Stimulated activated CD4-positive, alpha-beta T cell treated with anti-CD3 and anti-CD28 coated beads, Interleukin-1b, Interleukin-23, amount 100 ng/mL, for 4 hours (primary cell): ENCODE data around the gene RNF10.
"Not testable (repeated sequence)": the region's sequence is repeated elsewhere in the genome, so short reads cannot be mapped to it uniquely, and the experiment has no call there.

Source experiments
- DNase-seq, 2 donors: peaks; one replicate each; pipeline ENCODE4 v3.0.0-alpha.2; 2020; ENCODE audit warnings: low read depth in 2 of 2

RNF10 gene

DNA sequence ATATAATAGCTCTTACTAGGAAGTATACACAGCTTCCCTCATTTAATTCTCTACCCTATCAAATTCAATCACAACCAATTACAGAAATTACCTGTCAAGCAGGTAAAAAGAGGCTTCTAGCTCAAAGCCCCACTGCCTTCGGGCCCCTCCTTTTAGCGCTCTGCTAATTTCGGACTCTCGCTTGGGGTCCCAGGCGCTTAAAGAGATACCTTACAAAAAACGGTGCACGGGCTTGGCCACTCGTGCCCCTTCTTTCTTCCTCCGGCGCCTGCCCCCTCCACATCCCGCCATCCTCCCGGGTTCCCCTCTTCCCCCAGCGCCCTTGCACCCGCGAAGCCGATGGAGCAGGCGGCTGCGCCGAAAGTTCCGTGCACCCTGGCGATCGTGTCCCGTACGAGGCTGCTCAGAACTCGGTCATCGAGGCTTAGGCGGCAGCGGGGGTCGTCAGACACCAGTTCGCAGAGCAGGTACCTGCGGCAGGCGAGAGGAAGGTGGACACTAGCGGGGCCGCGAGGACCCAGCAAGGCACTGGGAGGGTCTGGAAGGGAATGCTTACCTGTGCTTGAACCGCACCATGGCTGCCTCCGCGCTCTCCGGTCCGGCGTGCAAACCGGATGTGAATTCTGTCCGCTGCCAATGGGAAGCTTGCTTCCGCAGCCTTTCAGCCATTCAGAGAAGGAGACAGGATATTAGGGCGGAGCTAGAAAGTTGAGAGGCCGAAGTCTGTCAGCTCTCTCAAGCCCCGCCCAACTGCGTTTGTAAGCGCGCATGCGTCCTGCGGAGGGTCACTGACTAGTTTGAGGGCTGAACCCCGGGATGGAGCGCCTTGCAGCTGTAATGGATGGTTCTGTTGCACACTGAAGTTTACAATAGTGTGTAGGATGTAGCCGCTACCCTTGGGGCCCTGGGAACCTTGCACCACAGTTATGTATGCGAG, 46.9 kb downstream of the RNF10 start, which contains the start of gene POP5:
Gene POP5 (minus strand): TSS at position 616 of the 937 bp plus-strand sequence. CDS start 40 bp downstream, at position 576.
- peak; percentile 84 for DNase-seq

DNA sequence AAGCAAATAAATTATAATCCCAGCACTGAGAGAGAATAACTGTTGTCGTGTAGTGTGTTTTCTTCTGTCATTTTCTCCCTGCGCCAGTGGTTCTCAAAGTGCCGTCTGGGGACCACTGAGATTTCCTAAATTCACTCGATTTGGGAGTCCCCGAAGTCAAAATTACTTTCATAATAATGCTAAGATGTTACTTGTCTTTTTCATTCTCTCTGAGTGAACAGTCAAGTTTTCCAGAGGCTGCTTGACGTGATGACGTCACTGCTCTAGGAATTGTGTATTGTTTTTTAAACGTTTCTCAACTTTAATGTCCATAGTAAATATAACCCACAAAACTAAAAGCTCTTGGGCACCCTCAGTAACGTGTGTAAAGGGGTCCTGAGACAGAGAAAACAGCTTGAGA, 47.8 kb downstream of the RNF10 start:
- no peak for DNase-seq

DNA sequence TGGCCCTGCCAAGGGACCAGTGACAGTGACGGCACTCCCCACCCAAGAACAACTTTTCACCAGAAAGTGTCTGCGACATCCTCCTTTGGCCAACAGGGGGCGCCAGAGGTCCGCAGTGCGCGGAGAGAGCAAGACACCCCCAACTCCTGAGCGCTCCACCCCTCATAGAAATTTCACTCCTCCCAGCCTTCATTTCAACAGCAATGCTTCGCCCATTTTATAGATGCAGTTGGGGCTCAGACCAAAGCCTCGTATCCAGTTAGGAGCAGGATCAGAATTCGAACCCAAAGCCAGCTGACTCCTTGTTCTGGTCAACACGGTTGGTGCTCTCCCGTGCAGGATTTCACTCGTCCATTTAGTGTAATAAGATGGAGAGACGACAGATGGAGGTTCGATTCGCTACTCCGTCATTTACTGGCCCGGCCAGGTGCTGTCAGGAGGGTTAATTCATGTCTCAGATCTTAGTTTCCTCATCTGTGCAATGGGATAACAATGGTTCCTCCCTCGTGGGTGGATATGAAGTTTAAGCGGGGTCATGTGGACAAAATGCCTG, 49.4 kb downstream of the RNF10 start:
- DNase-seq: peak; percentile 79 to 82

DNA sequence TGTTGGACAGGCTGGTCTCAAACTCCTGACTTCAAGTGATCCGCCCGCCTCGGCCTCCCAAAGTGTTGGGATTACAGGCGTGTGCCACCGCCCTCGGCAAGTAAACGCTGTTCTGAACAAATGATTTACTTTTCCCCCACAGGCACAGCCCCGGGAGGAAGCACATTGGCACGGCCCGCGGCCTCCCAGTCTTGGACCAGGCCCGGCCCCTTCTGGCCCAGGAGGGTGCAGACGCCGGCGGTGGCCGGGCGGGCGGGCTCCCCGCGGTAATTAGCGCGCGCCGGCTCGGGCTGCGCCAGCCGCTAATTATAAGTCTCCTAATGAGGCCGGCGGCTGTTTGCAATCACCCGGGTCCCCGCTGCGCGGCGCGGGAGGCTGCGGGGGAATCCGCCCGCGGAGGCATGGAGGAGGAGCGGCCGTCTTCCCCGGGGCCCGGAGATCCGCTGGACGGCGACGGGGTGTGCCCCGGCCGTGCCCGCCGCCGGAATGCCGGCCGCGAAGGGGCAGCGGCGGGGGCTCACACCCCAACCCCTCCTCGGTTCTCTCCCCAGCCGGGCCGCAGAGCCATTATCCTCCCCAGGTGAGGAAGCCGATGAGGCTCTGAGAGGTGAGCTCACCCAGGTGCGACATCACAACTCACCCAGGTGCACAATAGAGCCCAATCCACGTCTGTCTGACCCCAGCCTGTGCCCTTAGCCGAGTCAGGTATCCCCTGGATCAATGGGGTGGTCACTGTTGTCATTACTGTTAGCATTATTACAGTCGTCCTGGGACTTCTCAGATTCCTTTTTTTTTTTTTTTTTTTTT, 50.4 kb downstream of the RNF10 start:
- DNase-seq: peak; percentile 44 to 53

DNA sequence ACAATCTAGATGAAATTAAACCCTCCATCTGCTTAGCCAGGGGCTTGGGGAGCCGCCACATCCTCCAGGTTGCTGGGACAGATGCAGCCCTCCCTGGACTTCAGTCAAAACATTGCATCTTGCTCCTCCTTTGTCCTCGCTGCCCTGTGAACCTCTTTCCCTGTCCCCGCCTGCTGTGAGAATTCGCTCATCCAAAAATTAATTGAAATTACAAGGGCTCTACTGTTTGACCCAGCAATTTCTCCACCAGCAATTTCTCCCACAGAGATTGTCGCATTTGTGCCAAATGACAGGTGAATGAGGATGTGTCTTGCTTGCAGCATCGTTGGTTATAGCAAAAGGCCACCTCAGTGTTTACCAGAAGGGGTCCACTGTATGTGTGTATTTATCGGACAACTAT, 52.0 kb downstream of the RNF10 start:
- no peak for DNase-seq

DNA sequence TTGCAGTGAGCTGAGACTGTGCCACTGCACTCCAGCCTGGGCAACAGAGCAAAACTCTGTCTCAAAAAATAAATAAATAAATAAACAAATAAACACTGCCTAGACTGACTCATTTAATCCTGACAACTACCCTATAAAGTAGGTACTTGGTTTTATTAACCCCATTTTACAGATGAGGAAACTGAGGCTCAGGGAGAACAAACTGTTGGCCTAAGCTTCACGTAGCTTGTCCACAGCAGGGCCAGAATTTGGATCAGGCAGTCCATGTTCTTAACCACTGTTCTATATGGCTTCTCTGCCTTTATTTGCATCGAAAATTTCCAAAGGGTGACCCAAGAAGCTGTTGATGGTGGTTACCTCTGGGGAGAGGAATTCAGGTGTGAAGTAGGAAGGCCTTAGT, 52.7 kb downstream of the RNF10 start:
- no peak for DNase-seq

DNA sequence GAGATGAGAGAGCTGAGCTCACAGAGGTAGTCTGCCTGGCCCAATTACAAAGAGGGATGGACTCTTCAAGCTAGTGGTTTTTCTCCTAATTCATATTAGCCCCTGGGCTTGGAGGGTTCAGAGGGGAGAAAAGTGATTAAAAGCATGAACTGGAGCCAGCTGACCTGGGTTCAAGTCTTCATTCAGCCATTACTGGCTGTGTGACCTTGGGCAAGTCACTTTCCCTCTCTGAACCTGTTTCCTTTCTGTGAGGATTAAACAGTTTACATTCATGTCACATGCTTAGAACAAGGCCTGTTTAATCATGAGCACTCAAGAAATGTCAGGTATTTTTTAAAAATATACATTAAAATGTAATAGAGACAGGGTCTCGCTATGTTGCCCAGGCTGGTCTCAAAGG, 54.2 kb downstream of the RNF10 start:
- DNase-seq: no peak

DNA sequence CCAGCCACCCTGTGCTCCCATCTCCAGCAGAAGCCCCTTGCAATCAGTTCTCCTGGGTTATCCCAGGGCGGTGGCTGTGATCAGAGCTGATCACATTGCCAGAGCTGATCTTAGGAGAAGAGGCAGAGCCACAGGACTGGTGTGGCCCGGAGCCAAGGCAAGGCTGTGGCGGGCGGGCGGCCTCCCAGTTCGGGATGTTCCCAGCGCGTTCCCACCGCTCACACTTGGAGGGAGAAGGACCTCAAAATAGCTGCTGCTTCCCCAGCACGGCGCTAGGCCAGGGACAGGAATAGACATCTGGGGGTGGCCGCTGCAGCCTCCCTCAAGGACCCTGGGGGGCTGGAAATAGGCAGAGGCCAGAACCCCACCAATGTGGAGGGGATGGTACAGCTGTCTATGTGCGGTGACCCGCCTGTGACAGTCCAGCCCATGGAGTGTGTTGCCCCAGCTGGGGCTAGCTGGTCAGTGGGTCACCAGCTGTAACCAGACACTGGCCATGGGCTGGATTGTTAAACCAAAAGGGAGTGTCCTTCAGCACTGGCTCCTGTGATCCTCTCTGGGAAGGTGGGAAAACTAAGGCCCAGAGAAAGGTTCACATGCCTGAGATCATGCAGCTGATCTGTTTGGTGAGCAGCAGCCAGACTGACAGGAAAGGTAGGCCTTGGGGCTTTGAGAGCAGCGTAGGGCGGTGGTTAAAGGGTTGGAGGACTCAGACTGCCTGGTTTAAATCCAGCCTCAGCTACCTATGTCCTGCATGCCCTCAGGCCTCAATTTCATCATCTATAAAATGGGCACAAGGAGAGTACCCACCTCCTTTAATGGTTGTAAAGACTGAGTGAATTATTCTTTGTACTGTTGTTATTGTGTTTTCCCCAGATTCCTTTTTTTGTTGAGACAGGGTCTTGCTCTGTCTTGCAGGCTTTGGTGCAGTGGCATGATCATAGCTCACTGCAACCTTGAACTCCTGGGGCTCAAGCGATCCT, 55.1 kb downstream of the RNF10 start:
- no peak for DNase-seq

DNA sequence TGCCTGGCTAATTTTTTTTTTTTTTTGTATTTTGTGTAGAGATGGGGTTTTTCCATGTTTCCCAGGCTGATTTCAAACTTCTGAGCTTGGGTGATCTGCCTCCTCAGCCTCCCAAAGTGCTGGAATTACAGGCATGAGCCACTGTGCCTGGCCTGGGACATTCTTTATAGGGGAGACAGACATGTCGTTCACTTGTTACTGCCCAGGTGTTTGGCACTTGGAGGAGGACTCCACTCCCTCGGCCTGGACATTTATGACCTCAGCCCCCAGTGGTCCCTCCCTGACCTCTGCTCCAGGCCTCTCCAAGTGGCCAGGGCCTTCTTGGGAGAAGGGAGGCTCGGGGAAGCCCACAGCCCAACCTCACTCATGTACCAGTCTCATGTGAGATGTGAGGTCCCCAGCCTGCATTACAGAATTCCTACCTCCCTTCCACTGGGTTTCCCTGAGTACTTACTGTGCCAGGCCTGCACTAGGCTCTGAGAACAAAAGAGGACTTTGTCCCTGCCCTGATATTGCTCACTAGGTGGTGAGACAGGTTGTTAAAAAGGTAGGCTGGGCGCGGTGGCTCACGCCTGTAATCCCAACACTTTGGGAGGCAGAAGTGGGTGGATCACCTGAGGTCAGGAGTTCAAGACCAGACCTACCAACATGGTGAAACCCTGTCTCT, 56.7 kb downstream of the RNF10 start:
- no peak for DNase-seq

DNA sequence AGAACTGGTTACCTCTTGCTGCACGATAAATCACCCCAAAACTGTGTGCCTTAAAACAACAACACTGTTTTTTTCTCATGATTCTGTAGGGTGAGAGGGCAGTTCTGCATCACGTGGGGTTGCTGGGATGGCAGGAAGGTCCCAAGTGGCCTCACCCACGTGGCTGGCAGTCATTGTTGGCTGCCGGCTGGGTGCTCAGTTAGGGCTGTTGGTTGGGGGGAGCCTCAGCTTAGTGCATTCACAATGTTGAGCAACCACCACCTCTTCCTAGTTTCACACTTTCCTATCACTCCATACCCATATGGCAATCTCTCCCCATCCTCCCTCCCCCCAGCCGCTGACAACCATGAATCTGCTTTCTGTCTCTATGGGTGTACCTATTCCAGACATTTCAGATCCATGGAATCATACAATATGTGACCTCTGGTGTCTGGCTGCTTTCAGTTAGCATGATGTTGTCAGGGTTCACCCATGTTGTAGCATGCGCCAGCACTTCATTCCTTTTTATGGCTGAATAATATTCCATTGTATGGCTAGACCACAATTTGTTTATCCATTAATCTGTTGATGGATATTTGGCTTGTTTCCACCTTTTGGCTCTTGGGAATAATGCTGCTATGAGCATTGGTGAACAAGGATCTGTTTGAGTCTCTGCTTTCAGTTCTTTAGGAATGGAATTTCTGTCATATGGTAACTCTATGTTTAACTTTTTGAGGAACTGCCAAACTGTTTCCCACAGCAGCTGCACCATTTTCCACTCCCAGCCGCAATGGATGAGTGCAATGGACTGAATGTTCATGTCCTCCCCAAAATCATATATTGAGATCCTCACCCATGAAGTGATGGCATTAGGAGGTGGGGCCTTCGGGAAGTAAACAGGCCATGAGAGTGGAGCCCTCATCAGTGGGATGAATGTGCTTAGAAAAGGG, 58.2 kb downstream of the RNF10 start:
- no peak for DNase-seq

DNA sequence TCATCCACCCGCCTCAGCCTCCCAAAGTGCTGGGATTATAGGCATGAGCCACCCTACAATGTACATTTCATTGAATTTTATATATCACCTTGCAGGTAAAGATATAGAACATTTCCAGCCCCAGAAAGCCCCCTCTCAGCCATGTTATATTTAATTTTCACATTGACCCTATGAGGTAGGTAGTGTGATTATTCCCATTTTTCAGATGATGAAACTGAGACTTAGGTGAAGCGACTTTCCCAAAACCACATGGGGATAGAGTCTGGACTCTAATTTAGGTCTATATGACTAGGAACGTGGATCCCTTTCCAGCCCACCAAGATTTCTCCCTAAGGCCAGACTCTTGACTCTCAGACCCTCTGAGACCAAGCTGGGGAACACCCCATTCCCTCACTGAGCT, 62.7 kb downstream of the RNF10 start:
- no peak for DNase-seq

DNA sequence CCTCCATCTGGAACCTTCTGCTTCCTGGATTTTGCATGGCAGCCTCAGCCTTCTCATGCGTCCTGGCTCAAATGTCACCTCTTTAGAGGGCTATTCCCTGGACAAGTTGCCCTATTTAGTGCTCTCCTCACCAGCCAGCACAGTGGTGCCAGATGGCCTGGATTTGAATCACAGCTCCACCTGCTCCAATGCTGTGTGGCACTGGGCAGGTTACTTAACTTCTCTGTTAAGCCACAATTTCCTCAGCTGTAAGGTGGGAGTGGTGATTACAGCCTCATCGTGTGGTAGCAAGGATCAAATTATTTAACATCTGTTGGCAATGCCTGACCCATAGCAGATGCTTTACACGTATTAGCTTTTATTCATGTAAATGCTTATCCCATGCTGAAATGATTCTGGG, 63.7 kb downstream of the RNF10 start:
- DNase-seq: no peak

DNA sequence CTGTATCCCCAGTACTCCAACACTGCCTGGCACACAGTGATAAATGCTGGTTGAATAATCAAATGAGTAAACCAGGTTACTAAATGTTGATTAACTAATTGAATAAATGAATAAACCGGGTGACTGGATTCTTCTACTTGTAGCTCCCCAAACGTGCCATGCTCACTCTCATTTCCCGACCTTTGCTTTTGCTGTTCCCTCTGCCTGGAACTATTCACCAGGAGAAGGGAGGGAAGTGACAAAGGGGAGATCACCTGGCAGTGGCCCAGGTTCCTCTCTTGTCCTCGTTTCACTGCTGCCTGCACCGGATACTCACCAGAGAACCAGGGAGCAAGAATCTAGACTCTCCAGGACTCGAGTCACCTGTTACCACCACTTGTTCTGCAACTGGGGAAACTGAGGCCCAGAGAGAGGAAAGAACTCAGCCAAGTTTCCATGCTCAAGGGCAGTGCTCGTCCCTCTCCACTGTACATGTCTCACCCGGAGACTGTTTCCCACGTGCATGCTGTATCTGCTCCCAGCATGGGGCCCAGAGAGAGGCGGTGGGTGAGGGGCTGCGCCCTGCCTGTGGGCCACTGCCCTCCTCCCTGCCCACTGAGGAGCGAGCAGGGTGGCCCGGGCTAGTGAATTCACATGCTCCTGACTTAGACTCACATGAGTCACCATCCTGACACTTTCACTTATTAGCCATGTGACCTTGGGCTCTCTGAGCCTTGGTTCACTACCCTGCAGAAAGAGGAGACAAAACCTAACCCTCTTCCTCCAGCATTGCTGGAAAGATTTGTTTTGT, 64.7 kb downstream of the RNF10 start:
- no peak for DNase-seq

DNA sequence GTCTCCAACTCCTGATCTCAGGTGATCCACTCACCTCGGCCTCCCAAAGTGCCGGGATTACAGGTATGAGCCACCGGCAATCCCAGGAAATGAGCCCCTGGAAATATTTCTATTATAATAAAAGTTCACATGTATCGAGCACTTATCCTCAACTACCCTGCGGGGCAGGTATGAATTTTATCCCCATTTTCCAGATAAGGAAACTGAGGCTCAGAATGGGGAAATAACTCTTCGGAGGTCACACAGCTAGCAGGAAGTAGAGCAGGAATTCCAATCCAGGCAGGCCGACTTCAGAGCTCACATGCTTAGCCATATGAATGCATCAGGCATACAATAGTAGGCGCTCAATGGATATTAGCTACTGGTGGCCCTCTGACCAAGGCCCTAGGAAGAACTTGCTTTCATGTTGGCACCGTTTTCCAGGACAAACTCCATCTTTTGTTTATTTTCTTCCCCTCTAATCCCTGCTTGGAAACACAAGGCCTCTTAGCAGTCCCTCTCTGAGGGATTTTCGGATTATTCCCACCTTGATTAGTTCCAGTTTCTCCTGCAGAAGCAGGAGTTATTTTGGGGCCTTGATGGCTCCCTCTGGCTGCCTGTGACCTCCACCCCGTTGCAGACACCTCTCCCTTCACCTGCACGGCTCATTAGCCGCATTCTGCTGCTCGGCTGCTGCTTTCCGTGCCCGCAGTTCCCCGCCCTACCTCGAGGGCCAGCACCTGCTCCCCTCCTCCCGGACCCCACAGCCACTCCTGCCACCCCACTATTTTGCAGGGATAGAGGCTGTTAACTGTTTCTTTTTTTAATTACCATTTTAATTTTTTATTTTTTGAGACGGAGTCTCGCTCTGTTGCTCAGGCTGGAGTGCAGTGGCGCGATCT, 65.8 kb downstream of the RNF10 start:
- DNase-seq: no peak

DNA sequence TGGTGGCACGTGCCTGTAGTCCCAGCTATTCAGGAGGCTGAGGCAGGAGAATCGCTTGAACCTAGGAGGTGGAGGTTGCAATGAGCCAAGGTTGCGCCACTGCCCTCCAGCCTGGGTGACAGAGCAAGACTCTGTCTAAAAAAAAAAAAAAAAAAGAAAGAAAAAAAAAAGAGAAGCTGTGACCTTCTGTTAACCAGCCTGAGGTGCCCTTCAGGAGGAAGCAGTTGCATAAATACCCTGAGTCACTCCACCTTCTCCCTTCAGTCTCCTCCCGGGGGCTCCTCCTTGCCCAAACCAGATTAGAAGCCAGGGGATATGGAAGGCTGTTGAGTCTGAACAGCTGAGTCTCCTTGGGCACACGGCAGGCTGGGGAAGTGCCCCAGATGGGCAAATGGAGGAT, 68.3 kb downstream of the RNF10 start:
- DNase-seq: not testable (repeated sequence)

DNA sequence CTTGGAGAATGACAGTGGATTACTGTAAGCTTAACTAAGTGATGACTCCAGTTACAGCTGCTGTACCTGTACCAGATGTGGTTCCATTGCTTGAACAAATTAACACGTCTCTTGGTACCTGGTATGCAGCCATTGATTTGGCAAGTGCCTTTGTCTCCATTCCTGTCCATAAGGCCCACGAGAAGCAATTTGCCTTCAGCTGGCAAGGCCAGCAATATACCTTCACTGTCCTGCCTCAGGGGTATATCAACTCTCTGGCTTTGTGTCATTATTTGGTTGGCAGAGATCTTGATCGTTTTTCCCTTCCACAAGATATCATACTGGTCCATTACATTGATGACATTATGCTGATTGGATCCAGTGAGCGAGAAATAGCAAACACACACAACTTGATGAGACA, 76.4 kb downstream of the RNF10 start:
- no peak for DNase-seq

DNA sequence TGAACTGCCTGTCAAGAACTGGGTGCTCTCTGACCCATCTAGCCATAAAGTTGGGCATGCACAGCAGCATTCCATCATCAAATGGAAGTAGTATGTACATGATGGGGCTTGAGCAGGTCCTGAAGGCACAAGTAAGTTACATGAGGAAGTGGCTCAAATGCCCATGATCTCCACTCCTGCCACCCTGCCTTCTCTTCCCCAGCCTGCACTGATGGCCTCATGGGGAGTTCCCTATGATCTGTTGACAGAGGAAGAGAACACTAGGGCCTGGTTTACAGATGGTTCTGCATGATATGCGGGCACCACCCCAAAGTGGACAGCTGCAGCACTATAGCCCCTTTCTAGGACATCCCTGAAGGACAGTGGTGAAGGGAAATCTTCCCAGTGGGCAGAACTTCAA, 77.4 kb downstream of the RNF10 start:
- DNase-seq: not testable (repeated sequence)

DNA sequence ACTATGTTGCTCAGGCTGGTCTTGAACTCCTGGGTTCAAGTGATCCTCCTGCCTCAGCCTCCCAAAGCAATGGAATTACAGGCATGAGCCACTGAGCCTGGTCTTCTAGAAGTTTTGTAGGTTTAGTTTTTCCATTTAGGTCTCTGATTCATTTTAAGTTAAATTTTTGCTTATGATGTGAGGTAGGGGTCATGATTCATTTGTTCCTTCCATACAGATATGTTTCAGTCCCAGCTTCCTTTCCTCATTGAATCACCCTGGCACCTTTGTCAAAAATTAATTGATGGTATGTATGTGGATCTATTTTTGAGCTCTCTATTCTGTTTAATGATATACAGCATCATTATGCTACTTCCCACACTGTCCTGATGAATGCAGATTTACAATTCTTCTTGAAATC, 80.7 kb downstream of the RNF10 start:
- no peak for DNase-seq
